Limb (tissue), 2 donors: Measurements from ENCODE around the gene DNAAF5.
A peak's percentile ranks its signal among the peaks of the same experiment; 100 is the strongest.

Experiments
- DNase-seq, 2 donors: peaks; one replicate each; pipeline ENCODE4 v3.0.0-alpha.2; 2016; ENCODE audit errors: extremely low spot score in 2 of 2

Gene DNAAF5

GRCh38 chr7:726084-726853 is at the start of gene DNAAF5:
Gene DNAAF5, plus strand, starts transcription at chr7:726699. Its CDS starts 22 bp downstream, at chr7:726721.
- DNase-seq: peak; percentile 91

GRCh38 chr7:676972-677385 is 49.5 kb upstream of the DNAAF5 start:
- no peak for DNase-seq

DNA sequence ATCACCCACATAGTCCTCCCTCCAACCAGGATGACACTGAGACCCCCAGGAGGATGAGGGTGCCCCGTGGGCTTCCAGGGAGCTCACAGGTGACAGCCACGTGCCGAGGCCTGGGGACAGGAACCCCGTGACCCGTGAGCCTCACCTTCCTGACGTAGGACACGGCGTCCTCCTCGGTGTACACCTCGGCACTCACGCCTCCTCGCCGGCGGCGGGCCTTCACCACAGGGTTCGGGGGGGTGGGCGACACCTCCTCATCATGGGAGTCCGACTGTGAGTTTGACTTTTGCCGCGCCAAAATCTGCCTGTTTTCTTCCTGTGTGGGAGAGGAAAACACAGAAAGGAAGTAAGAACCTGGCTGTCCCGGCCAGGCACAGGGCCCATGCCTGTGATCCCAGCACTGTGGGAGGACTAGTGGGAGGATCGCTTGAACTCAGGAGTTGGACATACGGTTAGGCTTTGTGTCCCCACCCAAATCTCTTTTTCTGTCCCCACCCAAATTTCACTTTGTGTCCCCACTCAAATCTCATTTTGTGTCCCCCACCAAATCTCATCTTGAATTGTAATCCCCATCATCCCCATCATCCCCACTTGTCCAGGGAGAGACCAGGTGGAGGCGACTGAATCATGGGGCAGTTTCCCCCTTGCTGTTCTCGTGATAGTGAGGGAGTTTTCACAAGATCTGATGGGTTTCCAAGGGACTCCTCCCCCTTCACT is 45.9 kb upstream of the DNAAF5 start:
- DNase-seq: no peak

GRCh38 chr7:681551-682307 is 44.8 kb upstream of the DNAAF5 start:
- DNase-seq: no peak

- no peak for DNase-seq
These were observed 43.7 kb upstream of the DNAAF5 start for GRCh38 chr7:682810-683209.

- DNase-seq: no peak
These were observed 42.8 kb upstream of the DNAAF5 start for GRCh38 chr7:683526-684205.

DNA sequence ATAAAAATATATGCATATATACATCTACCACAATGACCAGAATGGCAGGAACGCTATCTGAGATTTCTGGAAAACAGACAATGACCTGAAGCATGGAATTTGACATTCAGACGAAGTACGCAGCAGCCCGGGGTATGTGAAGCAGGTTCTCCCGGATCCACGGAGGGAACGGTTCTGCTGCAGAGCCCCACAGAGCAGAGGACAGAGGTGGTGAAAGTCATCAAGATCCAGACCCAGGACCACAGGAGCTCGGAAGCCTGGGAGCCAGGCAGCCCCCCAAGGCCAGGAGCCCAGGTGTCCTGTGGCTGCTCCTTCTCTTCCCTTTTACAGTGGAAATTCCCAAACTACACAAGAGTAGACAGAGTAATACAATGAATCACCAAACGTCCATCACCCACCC is 42.1 kb upstream of the DNAAF5 start:
- no peak for DNase-seq

DNA sequence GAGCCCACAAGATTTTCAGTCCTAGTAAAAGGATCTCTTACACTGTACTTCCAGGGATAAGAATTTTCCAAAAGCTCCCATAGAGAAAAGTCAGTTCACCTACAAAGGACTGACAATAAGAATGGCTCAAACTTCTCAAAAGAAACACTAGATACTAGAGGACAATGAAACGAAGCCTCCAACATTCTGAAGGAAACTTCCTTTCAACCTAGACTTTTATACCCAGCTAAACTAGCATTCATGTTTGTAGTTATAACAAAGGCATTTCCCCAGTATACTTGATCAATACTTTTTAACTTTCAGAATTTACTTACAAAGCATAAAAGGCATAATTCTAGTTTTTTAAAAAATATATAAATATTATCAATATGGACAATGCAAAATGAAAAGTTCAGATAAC is 41.0 kb upstream of the DNAAF5 start:
- no peak for DNase-seq

DNA sequence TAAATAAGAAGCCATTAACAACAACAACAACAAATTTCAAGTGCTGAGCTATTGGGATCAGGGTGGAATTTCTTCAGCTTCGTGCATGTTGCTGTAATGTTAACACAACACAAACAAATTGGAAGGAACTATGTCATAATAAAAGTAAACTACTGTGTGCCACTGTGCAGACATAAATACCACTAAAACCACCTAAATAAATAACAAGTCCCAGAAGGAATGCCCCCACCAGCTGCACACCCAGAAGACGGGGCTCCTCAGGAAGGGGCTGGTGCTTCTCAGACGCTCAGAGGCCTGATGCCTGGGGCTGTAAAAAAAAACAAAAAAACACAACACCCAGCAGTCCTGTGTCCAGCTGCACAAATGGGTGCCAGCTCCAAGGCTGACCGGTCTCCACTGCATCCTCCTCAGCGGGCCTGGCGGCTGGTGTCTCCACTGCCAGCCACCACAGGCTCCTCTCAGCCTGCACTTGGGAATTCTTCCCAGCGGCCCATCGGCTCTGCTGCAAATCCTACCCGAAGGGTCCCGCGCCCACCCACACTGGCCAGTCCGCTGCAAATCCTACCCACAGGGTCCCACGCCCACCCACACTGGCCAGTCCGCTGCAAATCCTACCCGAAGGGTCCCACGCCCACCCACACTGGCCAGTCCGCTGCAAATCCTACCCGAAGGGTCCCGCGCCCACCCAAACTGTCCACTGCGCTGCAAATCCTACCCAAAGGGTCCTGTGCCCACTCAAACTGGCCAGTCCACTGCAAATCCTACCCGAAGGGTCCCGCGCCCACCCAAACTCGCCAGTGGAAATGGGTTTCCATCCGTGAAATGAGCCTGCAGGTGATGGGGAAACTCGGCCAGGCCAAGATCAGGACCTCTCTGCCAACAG is 35.8 kb upstream of the DNAAF5 start:
- DNase-seq: no peak

- no peak for DNase-seq
These were observed 35.0 kb upstream of the DNAAF5 start for GRCh38 chr7:691361-692045.

DNA sequence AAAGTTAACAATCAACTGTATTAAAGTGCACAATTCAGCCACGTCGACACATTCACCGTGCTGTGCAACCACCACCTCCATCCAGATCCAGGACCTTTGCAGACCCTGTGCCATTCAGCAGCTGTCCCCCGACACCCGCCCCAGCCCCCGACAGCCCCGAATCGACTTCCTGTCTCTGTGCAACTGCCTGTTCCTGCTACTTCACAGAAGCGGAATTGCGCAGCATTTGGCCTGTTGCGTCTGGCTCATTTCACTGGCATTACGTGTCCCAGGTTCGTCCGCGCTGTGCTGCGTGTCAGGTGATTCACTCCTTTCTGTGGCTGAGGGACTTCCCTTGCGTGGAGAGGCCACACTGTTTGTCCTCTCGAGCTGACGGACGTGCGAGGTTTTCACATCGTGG is 33.2 kb upstream of the DNAAF5 start:
- no peak for DNase-seq

GRCh38 chr7:696426-696811 is 30.1 kb upstream of the DNAAF5 start:
- DNase-seq: no peak

DNA sequence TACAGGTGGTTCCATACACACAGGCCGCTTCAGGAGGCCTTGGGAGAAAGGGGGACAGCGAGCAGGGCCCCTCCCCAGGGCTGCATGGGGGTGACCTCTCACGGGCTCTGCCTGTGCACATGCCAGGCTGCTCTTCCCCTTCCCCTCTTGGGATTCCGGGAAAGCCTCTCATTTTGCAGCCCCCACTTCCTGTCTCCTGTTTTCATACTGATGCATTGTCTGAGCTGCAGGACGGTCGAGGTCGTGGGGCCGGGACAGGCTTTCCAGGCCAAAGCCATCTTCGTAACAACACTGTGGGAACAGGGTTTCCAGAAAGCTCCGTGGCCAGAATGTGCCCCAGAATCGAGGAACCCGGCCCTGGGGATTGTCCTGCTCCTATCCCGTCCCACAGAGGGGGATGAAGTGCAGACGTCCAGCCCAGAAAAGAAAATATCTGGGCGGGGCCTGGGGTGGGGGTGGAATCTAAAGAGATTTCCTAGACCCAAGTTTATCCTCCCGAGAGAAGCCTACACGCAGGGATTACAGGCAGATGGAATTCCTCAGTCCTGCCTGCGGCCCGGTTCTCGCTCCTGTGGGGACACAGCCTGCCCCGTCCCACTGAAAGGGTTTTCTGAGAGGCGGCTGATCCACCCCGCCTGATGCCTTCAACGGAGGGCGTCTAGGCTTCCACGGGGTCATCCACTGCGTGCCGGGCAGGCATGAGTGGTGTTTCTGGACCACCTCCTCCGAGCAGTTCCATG is 29.5 kb upstream of the DNAAF5 start:
- DNase-seq: no peak

DNA sequence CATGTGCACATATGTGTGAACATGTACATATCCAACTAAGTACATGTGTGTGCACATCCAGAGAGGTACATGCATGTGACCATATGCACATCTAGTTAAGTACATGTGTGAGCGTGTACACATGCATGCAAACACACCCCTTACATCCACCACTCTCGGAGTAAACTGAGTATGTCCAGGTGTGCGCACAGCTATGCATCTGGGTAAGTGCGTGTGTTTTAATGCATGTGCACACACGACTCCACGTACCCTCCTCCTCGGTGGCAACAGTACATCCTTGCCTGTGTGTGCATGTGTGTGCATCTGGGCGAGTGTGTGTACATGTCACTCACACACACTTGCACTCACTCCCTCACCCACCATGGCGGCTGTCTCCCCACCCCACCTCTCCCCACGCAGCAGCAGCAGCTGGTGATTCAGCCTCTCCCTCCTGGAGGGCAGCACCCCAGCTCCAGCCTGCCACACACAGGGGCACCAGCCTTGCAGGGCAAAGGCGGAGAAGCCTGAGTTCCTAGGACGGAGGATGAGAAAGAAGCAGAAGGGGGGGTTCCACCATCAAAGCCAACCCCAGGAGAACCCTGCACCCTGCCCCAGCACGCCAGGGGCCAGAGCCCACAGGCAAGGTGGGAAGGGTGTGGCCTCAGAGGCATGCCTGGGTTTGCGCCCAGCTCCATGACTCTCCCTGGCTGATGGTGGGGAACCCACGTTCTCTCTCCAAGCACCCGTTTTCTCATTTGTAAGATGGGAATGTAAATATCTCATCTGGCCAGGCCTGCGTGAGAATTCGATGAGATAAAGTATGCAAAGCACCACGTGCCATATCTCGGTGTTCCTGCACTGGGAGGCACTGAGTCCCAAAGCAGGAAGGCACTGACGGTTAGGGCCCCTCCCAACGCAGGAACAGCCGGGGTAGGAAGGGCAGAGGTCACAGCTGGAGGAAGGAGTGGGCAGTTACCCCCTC is 27.7 kb upstream of the DNAAF5 start:
- no peak for DNase-seq

DNA sequence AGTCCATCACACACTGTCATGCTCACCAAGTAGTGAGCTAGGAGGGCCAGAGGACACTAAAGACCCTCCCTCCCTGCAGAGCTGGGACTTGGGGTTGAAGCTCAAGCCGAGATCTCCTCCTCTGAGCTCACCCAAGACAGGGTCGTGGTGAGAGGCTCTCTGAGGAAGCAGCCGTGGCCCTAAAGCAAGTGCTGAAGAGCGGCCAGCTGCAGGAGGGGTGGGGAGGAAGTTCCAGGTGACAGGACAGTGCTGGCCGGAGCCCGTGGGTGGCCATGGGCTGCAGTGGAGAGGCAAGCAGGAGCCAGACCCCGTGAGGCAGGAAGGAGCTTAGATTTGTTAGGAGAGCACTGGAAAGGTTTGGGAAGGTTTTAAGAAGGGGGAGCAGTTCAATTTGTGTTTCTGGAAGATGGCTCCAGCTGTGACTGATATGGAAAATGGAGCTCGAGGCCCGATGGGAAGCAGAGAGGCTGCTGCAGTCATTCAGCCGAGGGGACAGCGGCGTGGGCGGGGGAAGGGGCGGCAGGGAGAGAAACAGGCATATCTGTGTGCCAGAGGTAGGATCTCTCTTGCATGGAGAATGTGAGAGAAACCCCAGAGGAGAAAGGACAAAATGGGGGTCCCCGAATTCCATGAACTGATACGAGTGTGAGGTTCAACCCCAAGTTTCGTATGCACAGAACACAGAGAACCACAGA is 26.9 kb upstream of the DNAAF5 start:
- no peak for DNase-seq

DNA sequence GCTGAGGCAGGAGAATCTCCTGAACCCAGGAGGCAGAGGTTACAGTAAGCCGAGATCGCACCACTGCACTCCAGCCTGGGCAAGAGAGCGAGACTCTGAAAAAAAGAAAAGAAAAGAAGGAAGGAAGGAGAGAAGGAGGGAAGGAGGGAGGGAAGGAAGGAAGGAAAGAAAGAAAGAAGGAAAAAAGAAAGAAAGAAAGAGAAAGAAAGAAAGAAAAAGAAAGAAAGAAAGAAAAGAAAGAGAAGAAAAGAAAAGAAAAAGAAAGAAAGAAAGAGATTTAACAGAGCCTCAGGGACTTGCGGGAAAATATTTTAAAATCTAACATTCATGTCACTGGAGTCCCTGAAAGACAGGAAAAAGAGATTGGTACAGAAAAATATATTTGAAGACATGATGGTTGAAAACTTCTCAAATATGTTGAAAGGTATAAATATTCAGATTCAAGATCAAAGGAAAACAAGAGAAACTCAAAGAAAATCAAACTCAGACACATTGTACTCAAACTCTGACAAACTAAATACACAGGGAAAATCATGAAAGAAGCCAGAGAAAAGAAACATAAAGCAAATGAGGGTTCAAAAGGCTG is 25.3 kb upstream of the DNAAF5 start:
- DNase-seq: no peak

DNA sequence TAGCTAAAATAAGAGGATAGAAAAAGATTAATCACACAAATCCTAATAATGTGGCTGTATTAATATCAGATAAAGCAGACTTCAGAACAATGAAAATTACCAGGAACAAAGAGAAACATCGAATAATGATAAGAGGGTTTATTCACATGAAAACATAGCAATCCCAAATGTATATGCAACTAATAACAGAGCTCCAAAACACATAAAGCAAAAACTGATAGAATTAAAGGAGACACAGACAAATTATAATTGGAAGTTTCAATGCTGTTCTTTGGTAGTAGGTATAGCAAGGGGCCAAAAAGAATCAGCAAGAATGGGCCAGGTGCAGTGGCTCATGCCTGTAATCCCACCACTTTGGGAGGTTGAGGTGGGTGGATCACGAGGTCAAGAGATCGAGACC is 23.4 kb upstream of the DNAAF5 start:
- DNase-seq: no peak
